Measurements from ENCODE around the gene MTM1.

GRCh38 chrX:150683536-150684146, 115.2 kb downstream of the MTM1 start:
- TF ChIP-seq, protein P1, sequence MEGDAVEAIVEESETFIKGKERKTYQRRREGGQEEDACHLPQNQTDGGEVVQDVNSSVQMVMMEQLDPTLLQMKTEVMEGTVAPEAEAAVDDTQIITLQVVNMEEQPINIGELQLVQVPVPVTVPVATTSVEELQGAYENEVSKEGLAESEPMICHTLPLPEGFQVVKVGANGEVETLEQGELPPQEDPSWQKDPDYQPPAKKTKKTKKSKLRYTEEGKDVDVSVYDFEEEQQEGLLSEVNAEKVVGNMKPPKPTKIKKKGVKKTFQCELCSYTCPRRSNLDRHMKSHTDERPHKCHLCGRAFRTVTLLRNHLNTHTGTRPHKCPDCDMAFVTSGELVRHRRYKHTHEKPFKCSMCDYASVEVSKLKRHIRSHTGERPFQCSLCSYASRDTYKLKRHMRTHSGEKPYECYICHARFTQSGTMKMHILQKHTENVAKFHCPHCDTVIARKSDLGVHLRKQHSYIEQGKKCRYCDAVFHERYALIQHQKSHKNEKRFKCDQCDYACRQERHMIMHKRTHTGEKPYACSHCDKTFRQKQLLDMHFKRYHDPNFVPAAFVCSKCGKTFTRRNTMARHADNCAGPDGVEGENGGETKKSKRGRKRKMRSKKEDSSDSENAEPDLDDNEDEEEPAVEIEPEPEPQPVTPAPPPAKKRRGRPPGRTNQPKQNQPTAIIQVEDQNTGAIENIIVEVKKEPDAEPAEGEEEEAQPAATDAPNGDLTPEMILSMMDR (IDR thresholded peaks at IDR 0.05; ENCODE audit: poor library complexity): peak; percentile 45
- TF ChIP-seq EZH2 (IDR thresholded peaks at IDR 0.05; ENCODE audit: borderline replicate concordance) (no peak), EZH2phosphoT487 (IDR thresholded peaks at IDR 0.05; ENCODE audit: low read depth, severe bottlenecking, unreplicated experiment) (no peak)

Data from hepatocyte (in vitro differentiated cells).